Heart left ventricle (tissue), 13 donors: ENCODE results near the gene SGF29.

Experiments
- CTCF ChIP-seq, 12 donors: fragments of 200-600 bp; sonication (generic) in 4 of 12; IDR thresholded peaks; one replicate each; pipeline versions ENCODE4 v1.5.0 to v1.8.0; 2018 to 2022; ENCODE audit warnings: antibody characterized with exemption in 12 of 12, mild to moderate bottlenecking in 5 of 12
- POLR2A ChIP-seq, 2 donors: fragments of 450-650 bp; IDR thresholded peaks; one replicate each; pipeline ENCODE4 v1.6.1; 2017; ENCODE audit warnings: antibody characterized with exemption in 2 of 2, mild to moderate bottlenecking in 2 of 2, moderate library complexity in 2 of 2
- donor health status: ischemic (EF 13 %, LVEDD 7.1; RV severe dilation, severe dysfunction).
- donor health status: DM: no; HTN: yes; CAD: no.
- donor health status: DM: no; HTN: no; CAD: no.
- donor health status: ischemic (EF 25% LVEDD 6.9; RV normal size, moderate dysfunction).
- donor health status: ischemic (EF 25% LVEDD 5.7; RV mildly dilated, moderate dysfunction).
- donor health status: ischemic (EF 35%, LVEDD 5.7; RV mildly dilated, moderate dysfunction).
- donor health status: nonischemic (EF 11% LVEDD 7.7; RV severe dilation, severe dysfunction).
- donor health status: DM: yes; HTN: yes; CAD: no.
- donor health status: PGD.
- donor health status: ischemic (EF 29% LVEDD 5.4; RV normal size, mild dysfunction).
- donor health status: nonischemic (EF 23%, LVEDD 6.1; RV moderate dilation, normal function).

- no peak for TF ChIP-seq CTCF (IDR thresholded peaks at IDR 0.05)
- TF ChIP-seq POLR2A (IDR thresholded peaks at IDR 0.05), result no peak
These were observed 39.3 kb downstream of the SGF29 start for GRCh38 chr16:28592979-28593553.
